GM12892 (cell line): ENCODE data around the gene SNAI3.
A peak's percentile ranks its signal among the peaks of the same experiment; 100 is the strongest.

Experiments
- POLR2A ChIP-seq: IDR thresholded peaks from 2 replicates; pipeline ENCODE4 v1.6.1; 2011; ENCODE audit warnings: low read depth, low read length, control low read depth
- POLR2AphosphoS5 ChIP-seq: IDR thresholded peaks from 2 replicates; pipeline ENCODE4 v1.6.1; 2011; ENCODE audit warnings: low read depth, low read length, control low read depth
- TAF1 ChIP-seq: IDR thresholded peaks from 2 replicates; pipeline ENCODE4 v1.6.1; 2011; ENCODE audit warnings: low read depth, mild to moderate bottlenecking, control low read depth, low read length, borderline replicate concordance

- TF ChIP-seq POLR2AphosphoS5: peak; percentile 75; the same call in 1 of the 2 replicates
- peak; percentile 54; the same call in 1 of the 2 replicates for TF ChIP-seq POLR2A
- no peak for TF ChIP-seq TAF1
Measured at GRCh38 chr16:88681709-88682451, 4.4 kb downstream of the SNAI3 start.
